ENCODE data around the gene SERTAD2.

- TF ChIP-seq REST (IDR thresholded peaks at IDR 0.05; ENCODE audit: insufficient read depth in 1 of 2, low read depth in 2 of 2, low read length in 2 of 2) (no peak), SIN3A (IDR thresholded peaks at IDR 0.05; ENCODE audit: borderline replicate concordance, insufficient read depth, low read length) (no peak)
These were observed 26.6 kb downstream of the SERTAD2 start for GRCh38 chr2:64626963-64627760.

All from PFSK-1 (cell line).